CD14-positive monocyte (primary cell): ENCODE results near the gene LASP1. TPM values are rescaled to one million over a fixed set of nuclear protein-coding genes. Genes with fewer than 3 reads are reported as not detected.

Experiments used
- DNase-seq, 3 donors: peaks; one replicate each; pipeline ENCODE4 v3.0.0-alpha.2; 2011 to 2022
- H2AFZ ChIP-seq: 2 replicates; pipeline ENCODE4 v1.6.0; 2012; ENCODE audit warnings: mild to moderate bottlenecking, low read depth, low read length, inconsistent platforms; ENCODE audit not compliant: insufficient read depth, poor library complexity, severe bottlenecking
- H3K27ac ChIP-seq, 2 donors: 1 replicate in 1 of 2; 2 replicates in 1 of 2; pipeline ENCODE4 v1.5.1; 2012 to 2013; ENCODE audit warnings: low read length in 2 of 2, control low read depth in 1 of 2, inconsistent platforms in 1 of 2, low read depth in 1 of 2, mild to moderate bottlenecking in 1 of 2
- H3K27me3 ChIP-seq, 2 donors: one replicate each; pipeline versions ENCODE4 v1.6.0 to v1.6.1; 2011 to 2013; ENCODE audit warnings: low read length in 2 of 2; ENCODE audit not compliant: control insufficient read depth in 2 of 2, insufficient read depth in 2 of 2
- H3K36me3 ChIP-seq, 2 donors: replicated peaks in 1 of 2; 1 replicate in 1 of 2; 2 replicates in 1 of 2; pipeline versions ENCODE4 v1.5.1 to v1.6.1; 2012 to 2013; ENCODE audit warnings: low read length in 2 of 2, control low read depth in 1 of 2, inconsistent platforms in 1 of 2, mild to moderate bottlenecking in 1 of 2; ENCODE audit not compliant: insufficient read depth in 2 of 2, control insufficient read depth in 1 of 2
- H3K4me1 ChIP-seq, 2 donors: 1 replicate in 1 of 2; 2 replicates in 1 of 2; pipeline versions ENCODE4 v1.5.1 to v1.6.1; 2012 to 2013; ENCODE audit warnings: low read length in 2 of 2, control low read depth in 1 of 2, inconsistent platforms in 1 of 2, mild to moderate bottlenecking in 1 of 2, moderate library complexity in 1 of 2; ENCODE audit not compliant: insufficient read depth in 2 of 2, control insufficient read depth in 1 of 2
- H3K4me2 ChIP-seq: replicated peaks from 2 replicates; pipeline ENCODE3; 2012; ENCODE audit warnings: low read length, moderate library complexity, mild to moderate bottlenecking; ENCODE audit not compliant: poor library complexity, severe bottlenecking; ENCODE audit errors: extremely low read depth
- H3K4me3 ChIP-seq, 3 experiments: fragments of 200-600 bp in 1 of 3; sonication (generic) in 1 of 3; replicated peaks in 1 of 3; 1 replicate in 2 of 3; 2 replicates in 1 of 3; pipeline ENCODE4 v1.5.1; 2011 to 2013; ENCODE audit warnings: low read length in 3 of 3, mild to moderate bottlenecking in 3 of 3, control low read depth in 2 of 3, low read depth in 2 of 3, inconsistent platforms in 1 of 3, moderate library complexity in 1 of 3
- H3K79me2 ChIP-seq: 2 replicates; pipeline ENCODE4 v1.6.0; 2012; ENCODE audit warnings: mild to moderate bottlenecking, control low read depth, inconsistent platforms, low read length, moderate library complexity; ENCODE audit not compliant: insufficient read depth
- H3K9ac ChIP-seq: 2 replicates; pipeline ENCODE4 v1.6.0; 2017; ENCODE audit warnings: low read length, mild to moderate bottlenecking; ENCODE audit not compliant: insufficient read depth, poor library complexity, severe bottlenecking
- H3K9me3 ChIP-seq, 2 donors: replicated peaks in 1 of 2; 1 replicate in 1 of 2; 2 replicates in 1 of 2; pipeline versions ENCODE4 v1.5.1 to v1.6.1; 2012 to 2013; ENCODE audit warnings: low read length in 2 of 2, control low read depth in 1 of 2; ENCODE audit not compliant: control insufficient read depth in 1 of 2, insufficient read depth in 1 of 2
- H4K20me1 ChIP-seq: 2 replicates; pipeline ENCODE4 v1.6.0; 2012; ENCODE audit warnings: mild to moderate bottlenecking, low read length, control low read depth, moderate library complexity; ENCODE audit not compliant: insufficient read depth
- H3K27ac Mint-ChIP-seq, 7 donors: one replicate each; pipeline ENCODE4 v1.8.0; 2020; ENCODE audit warnings: mild to moderate bottlenecking in 7 of 7, mixed read lengths in 7 of 7, moderate library complexity in 6 of 7, inconsistent platforms in 2 of 7
- H3K27me3 Mint-ChIP-seq, 3 donors: one replicate each; pipeline ENCODE4 v1.8.0; 2021 to 2022; ENCODE audit warnings: low read depth in 3 of 3, mild to moderate bottlenecking in 3 of 3, mixed read lengths in 3 of 3, moderate library complexity in 3 of 3, inconsistent platforms in 1 of 3
- H3K36me3 Mint-ChIP-seq, 2 donors: one replicate each; pipeline ENCODE4 v1.8.0; 2020; ENCODE audit warnings: mixed read lengths in 2 of 2, inconsistent platforms in 1 of 2, mild to moderate bottlenecking in 1 of 2
- H3K4me1 Mint-ChIP-seq: one replicate; pipeline ENCODE4 v1.8.0; 2020; ENCODE audit warnings: mild to moderate bottlenecking, mixed read lengths
- H3K4me3 Mint-ChIP-seq, 2 donors: one replicate each; pipeline ENCODE4 v1.8.0; 2020; ENCODE audit warnings: mild to moderate bottlenecking in 2 of 2, mixed read lengths in 2 of 2, moderate library complexity in 1 of 2
- H3K9me3 Mint-ChIP-seq, 7 donors: one replicate each; pipeline ENCODE4 v1.8.0; 2020 to 2022; ENCODE audit warnings: mixed read lengths in 7 of 7, mild to moderate bottlenecking in 6 of 7, moderate library complexity in 6 of 7, inconsistent platforms in 2 of 7
- CTCF ChIP-seq: fragments of 200-600 bp; IDR thresholded peaks from one replicate; pipeline ENCODE4 v1.8.0; 2022; ENCODE audit warnings: antibody characterized with exemption, mild to moderate bottlenecking
- WGBS: methylation state at CpG from one replicate; pipeline ENCODE4 v1.1.5; 2013; ENCODE audit warnings: missing lambda C conversion rate; ENCODE audit not compliant: insufficient coverage; 5-methylcytosine and 5-hydroxymethylcytosine counted together
- intact Hi-C, 2 donors: fragments of 100-400 bp; cut with micrococcal nuclease; formaldehyde crosslinking; loops; one replicate each; pipeline versions ENCODE4 v1.15.0 to v1.15.1; 2023
- polyA plus RNA-seq, 3 donors: library from polyadenylated mRNA; depleted of rRNA in 1 of 3; unstranded in 2 of 3; stranded (reverse) in 1 of 3; fragments of 300-500 nt in 2 of 3; fragments of >200 nt in 1 of 3; fragmentation: Illumina TruSeq in 2 of 3; gene quantifications; 1 replicate in 2 of 3; 2 replicates in 1 of 3; pipeline ENCODE4 v1.2.3, GENCODE V29; 2012 to 2021

LASP1 gene
- polyA plus RNA-seq, 3 donors = 55.9 to 93.7 (median 70.6) TPM

DNA sequence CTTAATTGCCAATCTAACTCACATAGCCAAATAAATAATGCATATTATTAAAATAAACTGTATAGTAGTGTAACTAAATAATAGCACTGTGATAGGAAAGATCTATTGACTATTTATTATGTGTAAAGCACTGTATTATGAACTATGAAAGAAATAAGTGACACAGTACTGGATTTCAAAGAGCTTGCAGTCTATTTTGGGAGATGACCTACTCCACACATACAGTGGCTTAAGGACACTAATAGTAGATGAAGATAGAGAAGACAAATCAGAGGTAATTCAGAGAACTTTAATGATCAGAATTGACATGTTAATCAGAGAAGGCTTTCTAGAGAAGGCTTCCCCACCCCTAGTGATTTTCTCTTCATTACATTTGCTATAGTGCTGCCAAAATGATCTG is 70.1 kb downstream of the LASP1 start:
- no peak overlapping the region for H3K27ac Mint-ChIP-seq
- H3K36me3 Mint-ChIP-seq = no peaks in the 10 kb centered on the region
- intact Hi-C loops = no loop called here
- H3K4me3 Mint-ChIP-seq = no peak overlapping the region
- H3K27me3 Mint-ChIP-seq = peaks cover 8 to 14% (median 9%) of the 10 kb centered on the region in 3 donors
- no peak overlapping the region for H3K9ac ChIP-seq
- H3K27ac ChIP-seq = no peak overlapping the region
- H3K9me3 ChIP-seq = no peaks in the 10 kb centered on the region
- no peak for DNase-seq
- no peaks in the 10 kb centered on the region for H3K4me1 ChIP-seq
- H3K36me3 ChIP-seq = no peaks in the 10 kb centered on the region
- TF ChIP-seq CTCF = no peak
- H4K20me1 ChIP-seq = no peaks in the 10 kb centered on the region
- no peak overlapping the region for H2AFZ ChIP-seq
- peaks cover 8 to 15% of the 10 kb centered on the region in 2 donors for H3K27me3 ChIP-seq
- H3K4me1 Mint-ChIP-seq = peaks cover 13% of the 10 kb centered on the region
- no peak overlapping the region for H3K4me2 ChIP-seq
- no peak overlapping the region for H3K4me3 ChIP-seq
- no peaks in the 10 kb centered on the region for H3K79me2 ChIP-seq
- H3K9me3 Mint-ChIP-seq = peaks cover 0 to 3% (median 0%) of the 10 kb centered on the region in 7 donors

GRCh38 chr17:38940404-38940803 is 70.5 kb downstream of the LASP1 start:
- WGBS = 100% methylated on average over 1 of the region's 1 CpG
- no peak overlapping the region for H3K27ac Mint-ChIP-seq
- Histone ChIP-seq H3K79me2 (no peaks in the 10 kb centered on the region), H3K36me3 (no peaks in the 10 kb centered on the region), H3K4me3 (no peak overlapping the region), H3K27me3 (peaks cover 8 to 13% of the 10 kb centered on the region in 2 donors), H4K20me1 (no peaks in the 10 kb centered on the region), H3K4me1 (no peaks in the 10 kb centered on the region), H3K4me2 (no peak overlapping the region), H2AFZ (no peak overlapping the region), H3K27ac (no peak overlapping the region), H3K9me3 (no peaks in the 10 kb centered on the region), H3K9ac (no peak overlapping the region)
- intact Hi-C loops = no loop called here
- no peaks in the 10 kb centered on the region for H3K36me3 Mint-ChIP-seq
- TF ChIP-seq CTCF = no peak
- no peak overlapping the region for H3K4me3 Mint-ChIP-seq
- no peak for DNase-seq
- H3K27me3 Mint-ChIP-seq = peaks cover 8 to 14% (median 9%) of the 10 kb centered on the region in 3 donors
- peaks cover 0 to 3% (median 0%) of the 10 kb centered on the region in 7 donors for H3K9me3 Mint-ChIP-seq
- peaks cover 13% of the 10 kb centered on the region for H3K4me1 Mint-ChIP-seq
